ENCODE results near the gene RFTN2.

The RFTN2 gene

GRCh38 chr2:197539734-197540133 lies 135.7 kb downstream of the RFTN2 start:
- no peak overlapping the region for H3K4me3 ChIP-seq (ENCODE audit: low read depth, low read length)
- DNase-seq (ENCODE audit: low read depth) = no peak
- no peak for TF ChIP-seq CTCF (IDR thresholded peaks at IDR 0.05; ENCODE audit: insufficient read depth, low read depth, low read length, missing control alignments)

- no peak for TF ChIP-seq CTCF (IDR thresholded peaks at IDR 0.05; ENCODE audit: insufficient read depth, low read depth, low read length, missing control alignments)
- no peak for DNase-seq (ENCODE audit: low read depth)
- H3K4me3 ChIP-seq (ENCODE audit: low read depth, low read length) = no peak overlapping the region
Observed at GRCh38 chr2:197538412-197538811, 137.0 kb downstream of the RFTN2 start.
